ENCODE measurements around the gene MSX2.
"Not testable (repeated sequence)": the region's sequence is repeated elsewhere in the genome, so short reads cannot be mapped to it uniquely, and the experiment has no call there.

The MSX2 gene

GRCh38 chr5:174734571-174735497 is 10.5 kb downstream of the MSX2 start:
- DNase-seq: no peak

GRCh38 chr5:174735498-174736330 is 11.3 kb downstream of the MSX2 start:
- DNase-seq: no peak

- no peak for DNase-seq
Observed at GRCh38 chr5:174736331-174736721, 11.9 kb downstream of the MSX2 start.

GRCh38 chr5:174736777-174737176 is 12.4 kb downstream of the MSX2 start:
- DNase-seq: no peak

- DNase-seq: no peak
Observed at GRCh38 chr5:174737330-174737729, 12.9 kb downstream of the MSX2 start.

- no peak for DNase-seq
Observed at GRCh38 chr5:174741352-174741751, 17.0 kb downstream of the MSX2 start.

- DNase-seq: no peak
Observed at GRCh38 chr5:174744896-174745295, 20.5 kb downstream of the MSX2 start.

- DNase-seq: no peak
Observed at GRCh38 chr5:174745590-174746103, 21.3 kb downstream of the MSX2 start.

- DNase-seq: no peak
Observed at GRCh38 chr5:174750711-174751110, 26.3 kb downstream of the MSX2 start.

GRCh38 chr5:174751154-174752000 is 27.0 kb downstream of the MSX2 start:
- DNase-seq: no peak

- DNase-seq: no peak
Observed at GRCh38 chr5:174752121-174752520, 27.7 kb downstream of the MSX2 start.

- DNase-seq: no peak
Observed at GRCh38 chr5:174755106-174755505, 30.7 kb downstream of the MSX2 start.

GRCh38 chr5:174759091-174759490 is 34.7 kb downstream of the MSX2 start:
- DNase-seq: no peak

GRCh38 chr5:174760721-174761120 is 36.3 kb downstream of the MSX2 start:
- no peak for DNase-seq

GRCh38 chr5:174761341-174761740 is 37.0 kb downstream of the MSX2 start:
- DNase-seq: not testable (repeated sequence)

- DNase-seq: no peak
Observed at GRCh38 chr5:174764309-174764708, 39.9 kb downstream of the MSX2 start.

- no peak for DNase-seq
Observed at GRCh38 chr5:174765540-174765939, 41.2 kb downstream of the MSX2 start.

GRCh38 chr5:174767670-174768069 is 43.3 kb downstream of the MSX2 start:
- no peak for DNase-seq

- DNase-seq: no peak
Observed at GRCh38 chr5:174769005-174769404, 44.6 kb downstream of the MSX2 start.

GRCh38 chr5:174773371-174773770 is 49.0 kb downstream of the MSX2 start:
- DNase-seq: no peak

GRCh38 chr5:174775081-174775480 is 50.7 kb downstream of the MSX2 start:
- no peak for DNase-seq

GRCh38 chr5:174777111-174777510 is 52.7 kb downstream of the MSX2 start:
- no peak for DNase-seq

- no peak for DNase-seq
Observed at GRCh38 chr5:174777583-174777982, 53.2 kb downstream of the MSX2 start.
